Measurements from ENCODE around the gene PER1.

Gene PER1

DNA sequence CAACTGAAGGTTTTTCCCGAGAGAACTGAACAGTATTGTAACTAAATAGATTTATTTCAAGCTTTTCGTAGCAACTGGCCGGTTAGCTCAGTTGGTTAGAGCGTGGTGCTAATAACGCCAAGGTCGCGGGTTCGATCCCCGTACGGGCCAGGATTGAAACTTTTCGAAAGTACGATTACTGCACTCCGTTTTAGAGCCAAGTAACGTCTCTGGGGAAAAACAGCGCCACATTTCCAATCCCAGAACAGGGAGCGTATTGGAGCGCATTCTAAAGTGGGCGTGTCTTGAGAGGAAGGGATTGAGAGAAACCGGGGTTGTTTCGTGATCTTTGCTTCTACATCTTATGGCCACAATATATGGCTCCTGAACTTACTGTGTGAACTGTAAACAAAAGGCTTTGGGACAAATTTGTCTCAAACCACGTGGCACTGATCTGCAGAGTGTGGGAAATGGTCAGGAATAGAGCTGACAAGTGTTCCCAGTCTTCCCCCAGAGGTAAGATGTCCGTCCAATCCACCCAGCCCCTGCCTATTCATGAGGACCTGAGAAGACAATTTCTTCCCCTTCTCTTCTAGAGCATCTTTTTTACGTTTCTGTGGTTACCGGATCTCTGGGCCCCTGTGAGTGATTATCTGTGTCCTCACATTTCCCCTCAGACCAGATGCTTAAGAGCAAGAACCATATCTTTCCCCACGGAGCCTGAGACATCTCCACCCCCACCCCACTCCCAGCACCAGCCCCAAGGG lies 35.5 kb upstream of the PER1 start:
- DNase-seq (ENCODE audit: insufficient read length, low spot score) (no peak), FAIRE-seq (no peak)
- TF ChIP-seq TAF1 (IDR thresholded peaks at IDR 0.05; ENCODE audit: low read depth, low read length) (0 out of 2 replicates have a peak, but pooled peaks have one; percentile 14), POU2F2 (IDR thresholded peaks at IDR 0.05; ENCODE audit: low read depth, low read length) (no peak), POLR2A (IDR thresholded peaks at IDR 0.05; ENCODE audit: low read depth, low read length) (peak; percentile 54), POLR2AphosphoS5 (IDR thresholded peaks at IDR 0.05; ENCODE audit: low read depth, low read length) (no peak), SPI1 (IDR thresholded peaks at IDR 0.05; ENCODE audit: low read depth, low read length) (no peak)

DNA sequence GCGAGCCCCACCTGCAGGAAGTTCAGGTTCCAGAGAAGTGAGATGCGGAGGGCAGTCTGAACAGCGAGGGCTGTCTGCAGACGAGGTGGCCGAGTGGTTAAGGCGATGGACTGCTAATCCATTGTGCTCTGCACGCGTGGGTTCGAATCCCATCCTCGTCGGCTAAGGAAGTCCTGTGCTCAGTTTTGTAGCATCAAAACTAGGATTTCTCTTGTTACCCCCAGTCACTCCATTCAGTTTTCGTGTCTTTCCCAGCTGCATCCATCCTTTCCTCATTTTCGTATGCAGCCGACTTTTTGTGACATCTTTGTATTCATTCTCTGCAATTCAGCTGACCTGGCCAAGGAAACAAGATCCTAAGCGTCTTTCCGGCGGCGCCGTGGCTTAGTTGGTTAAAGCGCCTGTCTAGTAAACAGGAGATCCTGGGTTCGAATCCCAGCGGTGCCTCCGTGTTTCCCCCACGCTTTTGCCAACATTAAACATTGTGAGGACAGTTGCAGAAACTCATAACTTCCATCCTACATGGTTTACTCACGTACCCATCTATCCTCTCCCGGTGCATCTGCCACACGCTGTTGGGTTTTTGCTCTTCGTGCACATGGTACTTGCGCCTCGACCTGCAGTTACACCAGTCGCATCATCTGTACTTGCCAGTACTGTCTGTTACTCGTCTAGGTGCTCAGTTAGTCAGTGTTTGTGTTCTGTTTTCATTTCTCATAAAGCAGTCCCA lies 34.7 kb upstream of the PER1 start:
- DNase-seq (ENCODE audit: insufficient read length, low spot score) (no peak), FAIRE-seq (peak; percentile 98)
- TF ChIP-seq POLR2AphosphoS5 (IDR thresholded peaks at IDR 0.05; ENCODE audit: low read depth, low read length) (0 out of 2 replicates have a peak, but pooled peaks have one; percentile 6), POU2F2 (IDR thresholded peaks at IDR 0.05; ENCODE audit: low read depth, low read length) (no peak; the same call in 1 of the 2 replicates), POLR2A (IDR thresholded peaks at IDR 0.05; ENCODE audit: low read depth, low read length) (no peak), SPI1 (IDR thresholded peaks at IDR 0.05; ENCODE audit: low read depth, low read length) (peak; percentile 37; the same call in 1 of the 2 replicates), TAF1 (IDR thresholded peaks at IDR 0.05; ENCODE audit: low read depth, low read length) (peak; percentile 31; the same call in 1 of the 2 replicates)

DNA sequence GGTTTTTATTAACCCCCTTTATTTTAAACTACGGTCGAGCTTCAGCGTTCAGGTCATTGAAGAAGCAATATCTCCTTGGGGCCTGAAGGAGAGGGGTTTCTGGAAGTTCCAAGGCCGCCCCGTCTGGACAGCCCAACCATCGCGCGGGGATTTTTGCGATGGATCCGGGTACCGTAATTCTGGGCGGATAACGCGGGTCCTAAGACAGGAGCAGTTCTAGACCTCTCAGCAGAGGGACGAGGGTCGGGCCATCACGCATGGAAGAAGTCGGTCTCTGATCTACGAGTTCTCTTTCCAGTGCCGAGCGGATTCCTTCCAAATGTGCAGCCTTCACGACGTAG lies 34.2 kb upstream of the PER1 start:
- TF ChIP-seq POLR2A (IDR thresholded peaks at IDR 0.05; ENCODE audit: low read depth, low read length) = no peak
- no peak for TF ChIP-seq TAF1 (IDR thresholded peaks at IDR 0.05; ENCODE audit: low read depth, low read length)
- no peak for TF ChIP-seq PAX5 (IDR thresholded peaks at IDR 0.05; ENCODE audit: insufficient read depth, low read length, severe bottlenecking)
- no peak for TF ChIP-seq POU2F2 (IDR thresholded peaks at IDR 0.05; ENCODE audit: low read depth, low read length)
- no peak for TF ChIP-seq SPI1 (IDR thresholded peaks at IDR 0.05; ENCODE audit: low read depth, low read length)
- no peak for TF ChIP-seq POLR2AphosphoS5 (IDR thresholded peaks at IDR 0.05; ENCODE audit: low read depth, low read length)
- FAIRE-seq (no peak), DNase-seq (ENCODE audit: insufficient read length, low spot score) (no peak)

GRCh38 chr17:8185582-8186445 lies 33.6 kb upstream of the PER1 start:
- DNase-seq (ENCODE audit: insufficient read length, low spot score) = no peak
- no peak for FAIRE-seq
- TF ChIP-seq SPI1 (IDR thresholded peaks at IDR 0.05; ENCODE audit: low read depth, low read length) (no peak), POU2F2 (IDR thresholded peaks at IDR 0.05; ENCODE audit: low read depth, low read length) (no peak), TAF1 (IDR thresholded peaks at IDR 0.05; ENCODE audit: low read depth, low read length) (no peak), POLR2A (IDR thresholded peaks at IDR 0.05; ENCODE audit: low read depth, low read length) (peak; percentile 60; the same call in 1 of the 2 replicates)

GRCh38 chr17:8176998-8177731 lies 25.0 kb upstream of the PER1 start:
- FAIRE-seq = no peak
- TF ChIP-seq TAF1 (IDR thresholded peaks at IDR 0.05; ENCODE audit: low read depth, low read length) (no peak), POLR2AphosphoS5 (IDR thresholded peaks at IDR 0.05; ENCODE audit: low read depth, low read length) (no peak), SPI1 (IDR thresholded peaks at IDR 0.05; ENCODE audit: low read depth, low read length) (no peak), POLR2A (IDR thresholded peaks at IDR 0.05; ENCODE audit: low read depth, low read length) (no peak), POU2F2 (IDR thresholded peaks at IDR 0.05; ENCODE audit: low read depth, low read length) (no peak), PAX5 (IDR thresholded peaks at IDR 0.05; ENCODE audit: insufficient read depth, low read length, severe bottlenecking) (no peak)
- DNase-seq (ENCODE audit: insufficient read length, low spot score) = no peak

DNA sequence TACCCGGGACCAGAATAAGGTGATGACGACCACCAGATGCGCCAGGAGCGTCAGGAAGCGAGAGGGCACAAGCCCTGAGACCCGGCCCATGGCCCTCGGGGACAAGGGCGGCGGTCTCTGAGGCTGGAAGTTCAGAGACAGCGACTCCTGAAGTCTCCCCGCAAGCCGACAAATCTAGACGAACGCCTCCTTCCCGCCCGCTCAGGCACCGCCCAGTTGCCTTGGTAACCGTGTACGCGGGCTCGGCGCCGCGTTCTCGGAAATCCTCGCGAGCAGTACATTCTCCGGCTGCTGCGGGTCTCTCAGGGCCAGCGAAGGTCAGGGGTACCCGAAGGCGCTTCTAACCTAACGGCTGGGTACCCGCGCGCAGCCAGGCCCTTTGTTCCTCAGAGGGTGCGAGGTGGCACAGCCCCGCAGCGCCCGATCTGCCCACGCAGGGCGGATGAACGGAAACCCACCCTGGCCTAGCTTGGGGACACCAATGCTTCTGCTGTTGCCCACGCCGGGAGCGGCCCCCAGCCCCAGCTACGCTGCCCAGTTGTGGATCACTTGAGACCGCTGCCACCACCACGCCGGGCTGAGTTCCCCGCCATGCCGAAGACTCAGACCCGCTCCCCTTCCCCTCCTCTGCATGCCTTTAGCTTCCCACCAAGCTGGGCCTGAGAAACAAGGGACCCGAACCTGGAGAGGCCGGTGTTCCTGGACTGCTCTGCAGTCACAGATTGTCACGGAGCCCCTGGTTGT lies 24.2 kb upstream of the PER1 start, which contains the start of gene TMEM107:
TSS of gene TMEM107 (minus strand) at position 184 of the 744 bp plus-strand sequence. CDS start at position 90, 94 bp downstream.
- TF ChIP-seq POLR2A (IDR thresholded peaks at IDR 0.05; ENCODE audit: low read depth, low read length) = no peak
- TF ChIP-seq TAF1 (IDR thresholded peaks at IDR 0.05; ENCODE audit: low read depth, low read length) = no peak
- TF ChIP-seq POU2F2 (IDR thresholded peaks at IDR 0.05; ENCODE audit: low read depth, low read length) = no peak
- no peak for TF ChIP-seq SPI1 (IDR thresholded peaks at IDR 0.05; ENCODE audit: low read depth, low read length)
- no peak for TF ChIP-seq PAX5 (IDR thresholded peaks at IDR 0.05; ENCODE audit: insufficient read depth, low read length, severe bottlenecking)
- no peak for TF ChIP-seq POLR2AphosphoS5 (IDR thresholded peaks at IDR 0.05; ENCODE audit: low read depth, low read length)
- FAIRE-seq (peak; percentile 84), DNase-seq (ENCODE audit: insufficient read length, low spot score) (peak; percentile 86)

GRCh38 chr17:8175795-8176196 lies 23.6 kb upstream of the PER1 start:
- no peak for FAIRE-seq
- no peak for TF ChIP-seq POLR2A (IDR thresholded peaks at IDR 0.05; ENCODE audit: low read depth, low read length)
- peak; percentile 57 for TF ChIP-seq SPI1 (IDR thresholded peaks at IDR 0.05; ENCODE audit: low read depth, low read length)
- no peak for DNase-seq (ENCODE audit: insufficient read length, low spot score)

GRCh38 chr17:8173871-8174322 lies 21.7 kb upstream of the PER1 start:
- TF ChIP-seq TAF1 (IDR thresholded peaks at IDR 0.05; ENCODE audit: low read depth, low read length) = no peak
- DNase-seq (ENCODE audit: insufficient read length, low spot score) = no peak
- FAIRE-seq = no peak

Measured in GM12891 (cell line).